ENCODE data around the gene YES1.

The YES1 gene

GRCh38 chr18:848062-848861 lies 36.2 kb upstream of the YES1 start:
- no peak for TF ChIP-seq CTCF (IDR thresholded peaks at IDR 0.05; ENCODE audit: insufficient read depth, low read length, poor library complexity, severe bottlenecking)
- no peak overlapping the region for H3K4me3 ChIP-seq (replicated peaks; ENCODE audit: low read depth, low read length)
- no peaks in the 10 kb centered on the region for H3K27me3 ChIP-seq (replicated peaks; ENCODE audit: control insufficient read depth, insufficient read depth, low read length)
- DNase-seq (ENCODE audit: extremely low read depth, insufficient read length), result no peak
- H3K36me3 ChIP-seq (ENCODE audit: control insufficient read depth, insufficient read depth, low read length), result no peaks in the 10 kb centered on the region

- no peak for DNase-seq (ENCODE audit: extremely low read depth, insufficient read length)
- H3K27me3 ChIP-seq (replicated peaks; ENCODE audit: control insufficient read depth, insufficient read depth, low read length), result no peaks in the 10 kb centered on the region
- no peak for TF ChIP-seq CTCF (IDR thresholded peaks at IDR 0.05; ENCODE audit: insufficient read depth, low read length, poor library complexity, severe bottlenecking)
- H3K4me3 ChIP-seq (replicated peaks; ENCODE audit: low read depth, low read length), result no peak overlapping the region
- H3K36me3 ChIP-seq (ENCODE audit: control insufficient read depth, insufficient read depth, low read length), result no peaks in the 10 kb centered on the region
Measured at GRCh38 chr18:845152-845819, 33.2 kb upstream of the YES1 start.

GRCh38 chr18:841647-842370 lies 29.8 kb upstream of the YES1 start:
- Histone ChIP-seq H3K36me3 (ENCODE audit: control insufficient read depth, insufficient read depth, low read length) (no peaks in the 10 kb centered on the region), H3K27me3 (replicated peaks; ENCODE audit: control insufficient read depth, insufficient read depth, low read length) (no peaks in the 10 kb centered on the region), H3K4me3 (replicated peaks; ENCODE audit: low read depth, low read length) (no peak overlapping the region)
- TF ChIP-seq CTCF (IDR thresholded peaks at IDR 0.05; ENCODE audit: insufficient read depth, low read length, poor library complexity, severe bottlenecking), result no peak
- no peak for DNase-seq (ENCODE audit: extremely low read depth, insufficient read length)

- Histone ChIP-seq H3K4me3 (replicated peaks; ENCODE audit: low read depth, low read length) (no peak overlapping the region), H3K27me3 (replicated peaks; ENCODE audit: control insufficient read depth, insufficient read depth, low read length) (no peaks in the 10 kb centered on the region), H3K36me3 (ENCODE audit: control insufficient read depth, insufficient read depth, low read length) (no peaks in the 10 kb centered on the region)
- no peak for DNase-seq (ENCODE audit: extremely low read depth, insufficient read length)
- no peak for TF ChIP-seq CTCF (IDR thresholded peaks at IDR 0.05; ENCODE audit: insufficient read depth, low read length, poor library complexity, severe bottlenecking)
Measured at GRCh38 chr18:840516-840915, 28.5 kb upstream of the YES1 start.

- Histone ChIP-seq H3K4me3 (replicated peaks; ENCODE audit: low read depth, low read length) (no peak overlapping the region), H3K36me3 (ENCODE audit: control insufficient read depth, insufficient read depth, low read length) (no peaks in the 10 kb centered on the region), H3K27me3 (replicated peaks; ENCODE audit: control insufficient read depth, insufficient read depth, low read length) (no peaks in the 10 kb centered on the region)
- no peak for DNase-seq (ENCODE audit: extremely low read depth, insufficient read length)
- TF ChIP-seq CTCF (IDR thresholded peaks at IDR 0.05; ENCODE audit: insufficient read depth, low read length, poor library complexity, severe bottlenecking), result no peak
Measured at GRCh38 chr18:840023-840408, 28.0 kb upstream of the YES1 start.
